GM18505 (cell line): Measurements from ENCODE around the gene FAM168B.

Source experiments
- ATAC-seq: cut with Tn5 transposase; IDR thresholded peaks from one replicate; pipeline ENCODE4 v1.9.1; 2021; ENCODE audit not compliant: unreplicated experiment
- POLR2A ChIP-seq: IDR thresholded peaks from 4 replicates; pipeline ENCODE4 v1.6.1; 2011; ENCODE audit warnings: borderline replicate concordance; ENCODE audit not compliant: insufficient read depth, insufficient read length; ENCODE audit errors: extremely low read depth

Gene FAM168B

DNA sequence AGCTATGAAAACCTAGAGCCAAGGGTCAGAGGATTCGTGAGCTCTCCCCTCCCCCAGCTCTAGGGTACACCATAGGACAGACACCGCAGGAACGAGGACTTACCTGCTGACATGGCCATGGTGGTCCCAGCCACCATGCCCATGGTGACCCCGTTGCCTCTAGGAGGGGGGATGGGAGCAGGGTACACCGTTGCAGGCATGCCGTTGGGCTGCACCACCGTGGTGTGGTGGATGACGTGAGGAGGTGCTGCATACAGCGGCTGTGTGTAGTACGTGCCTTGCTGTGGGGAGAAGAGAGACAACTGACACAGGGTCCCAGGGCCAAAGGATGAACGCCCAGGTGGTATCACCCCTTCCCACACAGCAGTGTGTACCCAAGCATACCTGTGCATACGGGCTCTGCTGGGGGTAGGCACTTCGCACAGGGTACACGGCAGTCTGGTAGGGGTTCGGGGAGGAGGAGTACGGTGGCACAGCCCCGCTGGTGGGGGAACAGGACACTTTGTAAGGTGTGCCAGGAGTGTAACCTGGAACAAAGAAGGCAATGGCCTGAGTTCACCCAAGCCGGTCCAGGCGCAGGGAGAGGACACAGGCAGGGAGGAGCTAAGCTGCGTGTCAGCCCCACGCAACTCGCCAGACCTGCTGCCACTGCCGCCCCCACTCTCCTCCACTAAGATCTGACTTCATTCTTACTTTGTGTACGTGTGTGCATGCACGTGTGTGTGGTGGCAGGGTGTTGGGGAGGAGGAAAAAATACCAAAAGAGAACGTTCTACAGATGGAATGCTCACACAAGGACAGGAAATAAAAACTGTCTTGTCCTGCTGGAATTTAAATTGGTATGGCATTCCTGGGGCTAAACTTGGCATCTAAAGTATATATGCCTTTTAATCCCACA, 37.8 kb downstream of the FAM168B start:
- no peak for ATAC-seq
- no peak for TF ChIP-seq POLR2A

DNA sequence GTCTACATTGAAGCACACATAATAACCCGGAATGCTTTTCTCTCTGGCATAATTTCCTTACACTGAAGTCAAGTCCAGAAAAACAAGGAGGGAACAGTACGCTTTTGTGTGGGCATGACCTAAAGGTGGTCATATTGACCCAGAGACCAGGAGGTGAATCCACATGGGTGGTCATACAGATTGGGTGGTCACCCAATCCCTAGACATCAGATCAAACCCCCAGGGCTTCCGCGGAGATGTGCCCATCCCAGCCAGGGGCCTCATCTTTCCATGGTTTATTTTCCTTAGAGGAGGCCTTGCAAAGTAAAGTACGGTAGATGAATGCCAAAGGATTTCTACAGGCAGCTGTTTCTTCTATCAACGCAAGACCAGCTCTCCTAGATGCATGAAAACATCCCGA, 38.8 kb downstream of the FAM168B start:
- TF ChIP-seq POLR2A: no peak
- ATAC-seq: no peak

DNA sequence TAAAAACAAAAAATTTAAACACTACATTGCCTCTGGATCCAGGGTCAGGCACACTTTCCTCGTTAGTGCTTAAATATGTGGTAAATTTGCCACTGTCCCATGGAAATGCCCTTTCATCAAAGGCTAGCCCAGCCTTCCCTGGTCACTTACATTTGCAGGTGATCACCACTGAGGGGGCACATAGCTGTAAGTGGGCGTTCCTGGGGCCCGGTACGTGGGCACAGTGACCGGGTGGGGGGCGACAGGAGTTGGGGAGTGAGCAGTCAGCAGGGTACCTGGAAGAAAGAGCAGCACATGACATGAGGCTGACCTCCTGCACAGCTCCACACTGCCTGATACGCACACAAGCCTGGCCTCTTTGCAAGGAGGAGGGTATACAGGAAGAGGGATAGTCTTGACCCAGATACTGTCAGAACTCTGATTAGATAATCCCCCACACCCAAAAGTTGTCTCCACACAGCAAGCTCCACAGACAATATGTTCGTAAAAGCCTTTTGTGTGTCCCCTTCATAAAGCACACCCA, 40.5 kb downstream of the FAM168B start:
- TF ChIP-seq POLR2A: no peak
- ATAC-seq: no peak

DNA sequence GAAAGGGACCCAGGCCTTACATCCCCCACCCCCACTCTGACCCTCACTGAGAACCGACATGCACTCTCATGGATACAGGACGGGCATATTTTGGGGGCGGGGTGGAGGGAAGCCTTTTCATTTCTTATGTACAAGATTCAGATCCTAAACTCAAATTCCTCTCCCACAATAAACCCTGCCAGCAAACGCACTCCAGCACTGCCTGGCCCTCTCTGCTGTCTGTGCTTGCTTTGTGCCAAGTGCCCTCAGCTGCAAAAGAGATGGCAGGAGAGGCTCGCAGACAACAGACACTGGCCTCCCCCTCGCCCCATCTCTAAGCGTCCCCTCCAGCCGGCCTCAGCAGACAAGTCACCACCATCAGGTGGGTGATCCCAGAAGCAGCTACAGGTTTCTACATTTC, 42.4 kb downstream of the FAM168B start:
- no peak for TF ChIP-seq POLR2A
- no peak for ATAC-seq

GRCh38 chr2:131049150-131049718, 44.0 kb downstream of the FAM168B start:
- ATAC-seq: no peak
- no peak for TF ChIP-seq POLR2A

DNA sequence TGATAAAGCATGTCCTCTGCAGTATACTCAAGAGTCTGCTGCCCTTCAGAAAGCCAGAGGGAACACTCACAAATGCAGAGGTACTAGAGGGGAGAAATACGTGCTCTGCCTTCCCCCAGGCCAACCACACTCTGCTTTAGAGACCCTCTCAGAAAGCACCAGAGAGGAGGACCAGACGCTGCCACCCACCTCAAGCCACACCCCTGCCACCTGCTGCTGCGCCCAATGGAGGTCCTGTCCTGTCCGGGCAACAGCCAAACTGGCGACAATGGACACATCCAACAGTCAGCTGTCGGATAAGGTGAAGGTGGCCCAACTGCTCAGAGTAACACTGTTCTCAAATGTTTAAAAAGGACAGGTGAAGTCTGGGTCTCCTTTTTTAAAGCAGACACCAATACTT, 44.6 kb downstream of the FAM168B start:
- no peak for TF ChIP-seq POLR2A
- no peak for ATAC-seq

- TF ChIP-seq POLR2A: no peak
- no peak for ATAC-seq
These were observed 45.2 kb downstream of the FAM168B start for GRCh38 chr2:131047920-131048560.

GRCh38 chr2:131046918-131047652, 46.2 kb downstream of the FAM168B start:
- ATAC-seq: no peak
- TF ChIP-seq POLR2A: no peak

DNA sequence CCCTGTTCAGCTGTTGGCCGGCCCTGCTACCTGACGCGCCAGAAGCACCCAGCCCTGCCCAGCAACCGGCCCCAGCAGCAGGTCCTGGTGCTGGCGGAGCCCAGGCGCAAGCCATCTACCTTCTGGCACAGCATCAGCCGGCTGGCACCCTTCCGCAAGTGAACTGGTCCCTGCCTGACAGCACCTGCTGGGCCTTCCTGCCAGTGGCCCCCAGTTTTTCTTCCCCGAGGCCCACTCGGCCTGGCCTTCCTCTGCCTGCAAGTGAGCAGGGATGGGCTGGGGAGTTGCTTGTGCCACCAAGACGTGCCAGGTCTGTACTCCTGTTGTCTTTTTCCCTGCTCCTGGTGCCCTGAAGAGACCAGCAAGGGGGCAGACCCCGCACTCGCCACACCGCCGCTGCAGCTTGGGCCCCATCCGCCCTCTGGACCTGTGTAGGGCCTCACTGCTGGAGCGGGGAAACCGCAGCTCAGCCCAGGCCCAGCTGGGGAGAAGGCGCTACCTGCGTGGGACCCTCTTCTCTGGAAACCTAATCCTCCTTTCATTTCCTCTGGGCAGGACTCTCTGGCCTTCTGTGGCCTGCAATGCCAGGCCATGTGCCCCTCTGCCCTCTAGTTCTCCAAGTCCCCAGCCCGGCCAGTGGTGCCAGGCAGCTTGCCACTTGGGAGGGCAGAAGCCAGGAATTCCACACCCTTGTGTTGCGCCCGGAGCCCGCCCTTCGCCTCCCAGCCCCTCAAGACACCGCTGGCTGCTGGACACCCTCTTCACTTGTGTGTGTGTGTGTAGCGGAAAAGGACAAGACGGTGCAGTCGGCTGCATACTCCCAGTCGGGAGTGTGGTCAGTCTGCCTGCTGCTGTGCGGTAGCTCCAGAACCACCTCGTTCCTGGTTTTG, 47.0 kb downstream of the FAM168B start:
- TF ChIP-seq POLR2A: no peak
- no peak for ATAC-seq

DNA sequence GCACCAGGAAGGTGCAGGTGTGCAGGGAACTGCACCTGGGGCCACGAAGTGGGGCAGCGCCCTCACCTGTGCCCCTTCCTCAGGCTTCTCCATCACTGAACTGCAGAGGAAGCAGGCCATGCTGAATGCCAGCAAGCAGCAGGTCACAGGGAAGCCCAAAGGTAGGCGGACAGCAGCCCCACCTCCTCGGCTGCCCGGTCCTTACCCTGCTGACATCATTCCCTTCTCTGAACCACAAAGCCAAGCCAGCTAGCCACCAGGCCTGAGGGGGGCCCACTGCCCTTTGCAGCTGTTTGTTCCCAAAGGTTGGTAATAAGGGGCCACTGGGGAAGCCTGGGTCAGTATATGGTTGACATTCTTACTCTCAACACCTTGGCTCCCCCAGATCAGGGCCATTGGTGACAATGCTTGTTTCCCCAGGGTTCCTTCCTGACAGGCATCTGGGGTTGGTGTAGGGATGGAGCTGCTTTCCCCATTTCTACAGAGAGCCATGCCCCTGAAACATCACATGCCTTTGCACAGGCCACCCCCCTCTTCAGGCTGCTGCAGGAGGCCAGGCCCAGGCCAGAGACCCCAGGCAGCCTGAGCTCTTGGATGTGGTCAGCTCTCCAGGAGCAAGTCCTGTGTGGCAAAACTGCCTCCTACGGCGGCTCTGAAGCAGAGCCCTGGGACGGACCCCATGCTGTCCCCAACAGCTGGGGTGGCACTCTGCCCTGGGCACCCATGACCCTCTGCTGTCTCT, 47.8 kb downstream of the FAM168B start:
- ATAC-seq: no peak
- no peak for TF ChIP-seq POLR2A

DNA sequence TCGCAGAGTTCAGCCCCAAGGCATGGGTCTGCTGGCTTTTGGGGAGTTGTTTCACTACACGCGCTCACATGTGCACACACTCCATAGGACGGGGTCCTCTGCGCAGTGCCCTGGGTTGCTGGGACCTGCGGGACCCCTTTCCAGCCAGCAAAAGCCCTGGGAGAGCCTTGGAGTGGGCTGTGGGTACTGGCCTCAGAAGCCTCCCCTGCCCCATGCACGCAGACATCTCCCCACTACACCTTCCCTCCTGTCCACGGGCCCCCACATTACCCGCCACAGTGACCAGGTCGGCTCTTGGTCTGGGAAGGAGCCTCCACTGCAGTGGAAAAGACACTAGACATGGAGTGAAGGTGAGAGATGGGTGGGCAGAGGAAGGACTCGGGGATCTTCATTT, 48.5 kb downstream of the FAM168B start:
- no peak for TF ChIP-seq POLR2A

More for the DNA sequence above, 48.5 kb downstream of the FAM168B start:
- no peak for ATAC-seq
